T-helper 1 cell treated with Interleukin-12 subunit alpha and Interleukin-12 subunit beta and Interleukin-4 antibody, amounts not matched to agents 30 ng/mL and 1 ng/mL, for 36 hours (primary cell): ENCODE results near the gene ACER2. TPM values are rescaled to one million over a fixed set of nuclear protein-coding genes. Genes with fewer than 3 reads are reported as not detected.

ENCODE experiments used
- total RNA-seq: library from RNA; stranded (reverse); gene quantifications from 2 replicates; pipeline ENCODE4 v1.2.3, GENCODE V29; 2022

ACER2 gene
- total RNA-seq, 1 donor from 2014 or later, result 2.4 TPM

Other genes starting within 250 kb of the ACER2 start
- gene DENND4C, start 178.3 kb upstream of the ACER2 start, total RNA-seq, result 38.7 and 44.8 TPM in 2 replicates
- gene RPS6, start 28.8 kb upstream of the ACER2 start, total RNA-seq, result 1,540 and 1,601 TPM in 2 replicates